ENCODE data around the gene ATP1A3. TPM values are rescaled to one million over a fixed set of nuclear protein-coding genes. Genes with fewer than 3 reads are reported as not detected.

Gene ATP1A3
- total and polyA plus RNA-seq, 2 donors (not counting 1 experiment from before 2014, with no cell fraction given): 1.2 to 3.8 TPM

DNA sequence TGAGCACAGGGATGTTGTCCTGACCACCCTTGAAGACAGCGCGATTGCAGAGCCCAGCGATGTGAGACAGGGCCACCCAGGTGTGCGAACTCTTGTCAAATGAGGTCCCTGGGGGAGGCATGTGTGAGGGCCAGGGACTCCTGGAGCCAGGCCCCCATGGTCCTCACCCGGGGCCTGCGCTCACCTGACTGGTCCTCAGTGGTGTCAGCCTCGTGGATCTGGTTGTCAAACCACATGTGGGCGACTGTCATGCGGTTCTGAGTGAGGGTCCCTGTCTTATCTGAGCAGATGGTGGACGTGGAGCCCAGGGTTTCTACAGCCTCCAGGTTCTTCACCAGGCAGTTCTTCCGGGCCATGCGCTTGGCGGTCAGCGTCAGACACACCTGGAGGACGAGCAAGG, 12.3 kb downstream of the ATP1A3 start:
- DNase-seq (no peak), ATAC-seq (ENCODE audit: low read depth) (no peak)
- no peak overlapping the region for H2AFZ ChIP-seq (ENCODE audit: insufficient read depth, low read depth, low read length, poor library complexity, severe bottlenecking)
- H3K9me3 Mint-ChIP-seq (ENCODE audit: insufficient read depth): no peaks in the 10 kb centered on the region
- TF ChIP-seq EZH2 (IDR thresholded peaks at IDR 0.05; ENCODE audit: borderline replicate concordance, insufficient read depth, low read depth, low read length, poor library complexity, severe bottlenecking): no peak
- TF ChIP-seq, protein P1, sequence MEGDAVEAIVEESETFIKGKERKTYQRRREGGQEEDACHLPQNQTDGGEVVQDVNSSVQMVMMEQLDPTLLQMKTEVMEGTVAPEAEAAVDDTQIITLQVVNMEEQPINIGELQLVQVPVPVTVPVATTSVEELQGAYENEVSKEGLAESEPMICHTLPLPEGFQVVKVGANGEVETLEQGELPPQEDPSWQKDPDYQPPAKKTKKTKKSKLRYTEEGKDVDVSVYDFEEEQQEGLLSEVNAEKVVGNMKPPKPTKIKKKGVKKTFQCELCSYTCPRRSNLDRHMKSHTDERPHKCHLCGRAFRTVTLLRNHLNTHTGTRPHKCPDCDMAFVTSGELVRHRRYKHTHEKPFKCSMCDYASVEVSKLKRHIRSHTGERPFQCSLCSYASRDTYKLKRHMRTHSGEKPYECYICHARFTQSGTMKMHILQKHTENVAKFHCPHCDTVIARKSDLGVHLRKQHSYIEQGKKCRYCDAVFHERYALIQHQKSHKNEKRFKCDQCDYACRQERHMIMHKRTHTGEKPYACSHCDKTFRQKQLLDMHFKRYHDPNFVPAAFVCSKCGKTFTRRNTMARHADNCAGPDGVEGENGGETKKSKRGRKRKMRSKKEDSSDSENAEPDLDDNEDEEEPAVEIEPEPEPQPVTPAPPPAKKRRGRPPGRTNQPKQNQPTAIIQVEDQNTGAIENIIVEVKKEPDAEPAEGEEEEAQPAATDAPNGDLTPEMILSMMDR (IDR thresholded peaks at IDR 0.05): no peak
- no peak overlapping the region for H3K4me3 ChIP-seq (ENCODE audit: control extremely low read depth in 1 of 5, extremely low read depth in 1 of 5, insufficient read depth in 1 of 5, low read depth in 2 of 5, low read length in 4 of 5)
- no peak overlapping the region for H3K27ac Mint-ChIP-seq
- ChIA-PET CTCF (no interaction called here), POLR2A (no interaction called here)
- H4K20me1 ChIP-seq (ENCODE audit: control insufficient read depth, insufficient read depth, low read length, poor library complexity, severe bottlenecking): no peaks in the 10 kb centered on the region
- no peak overlapping the region for H3K27ac ChIP-seq (ENCODE audit: low read length in 2 of 2)
- H3K4me1 Mint-ChIP-seq: no peaks in the 10 kb centered on the region
- no peak overlapping the region for H3K4me2 ChIP-seq (replicated peaks; ENCODE audit: low read depth, low read length, poor library complexity, severe bottlenecking)
- no peaks in the 10 kb centered on the region for H3K27me3 Mint-ChIP-seq
- no peaks in the 10 kb centered on the region for H3K4me1 ChIP-seq (ENCODE audit: control insufficient read depth in 2 of 2, insufficient read depth in 2 of 2, low read length in 2 of 2)
- H3K9me3 ChIP-seq (ENCODE audit: control extremely low read depth in 1 of 3, control insufficient read depth in 2 of 3, insufficient read depth in 1 of 3, low read length in 2 of 3): no peaks in the 10 kb centered on the region
- H3K9ac ChIP-seq (ENCODE audit: low read length): no peak overlapping the region
- no peaks in the 10 kb centered on the region for H3K36me3 ChIP-seq (replicated peaks in 1 of 2; ENCODE audit: control extremely low read depth in 1 of 2, control insufficient read depth in 1 of 2, extremely low read depth in 1 of 2, insufficient read depth in 2 of 2, low read length in 1 of 2)
- H3K27me3 ChIP-seq (replicated peaks in 1 of 4; ENCODE audit: control extremely low read depth in 1 of 4, control insufficient read depth in 3 of 4, insufficient read depth in 4 of 4, low read length in 3 of 4): no peaks in the 10 kb centered on the region
- 89% methylated on average over 15 of the region's 15 CpGs for WGBS (ENCODE audit: insufficient coverage)
- H3K4me3 Mint-ChIP-seq: no peak overlapping the region
- H3K79me2 ChIP-seq (ENCODE audit: control insufficient read depth, insufficient read depth, low read length): no peaks in the 10 kb centered on the region
- intact Hi-C loops (cut with micrococcal nuclease): no loop called here

DNA sequence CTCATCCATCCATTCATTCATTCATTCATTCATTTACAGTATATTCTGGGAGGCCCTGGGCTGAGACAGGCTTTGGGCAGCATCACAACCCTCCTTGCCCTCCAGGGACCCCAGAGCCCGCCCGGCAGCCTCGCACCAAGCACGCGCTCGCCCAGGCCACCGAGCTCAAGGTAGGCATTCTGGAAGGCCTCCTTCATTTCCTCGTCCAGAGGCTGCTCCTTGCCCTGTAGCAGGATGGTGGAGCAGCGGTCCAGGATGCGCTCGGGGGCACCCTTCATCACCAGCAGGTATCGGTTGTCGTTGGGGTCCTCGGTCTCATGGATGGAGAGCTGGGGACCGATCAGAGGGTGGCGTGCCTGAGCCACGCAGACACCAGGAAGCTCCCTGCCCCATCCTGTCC, 15.6 kb downstream of the ATP1A3 start:
- H3K79me2 ChIP-seq (ENCODE audit: control insufficient read depth, insufficient read depth, low read length): no peaks in the 10 kb centered on the region
- ATAC-seq (ENCODE audit: low read depth) (no peak), DNase-seq (no peak)
- H3K27ac Mint-ChIP-seq: no peak overlapping the region
- ChIA-PET POLR2A (no interaction called here), CTCF (no interaction called here)
- H3K4me3 Mint-ChIP-seq: no peak overlapping the region
- H3K4me3 ChIP-seq (ENCODE audit: control extremely low read depth in 1 of 5, extremely low read depth in 1 of 5, insufficient read depth in 1 of 5, low read depth in 2 of 5, low read length in 4 of 5): no peak overlapping the region
- WGBS (ENCODE audit: insufficient coverage): 96% methylated on average over 17 of the region's 17 CpGs
- H3K27me3 Mint-ChIP-seq: no peaks in the 10 kb centered on the region
- H4K20me1 ChIP-seq (ENCODE audit: control insufficient read depth, insufficient read depth, low read length, poor library complexity, severe bottlenecking): no peaks in the 10 kb centered on the region
- no peak overlapping the region for H3K4me2 ChIP-seq (replicated peaks; ENCODE audit: low read depth, low read length, poor library complexity, severe bottlenecking)
- H3K4me1 ChIP-seq (ENCODE audit: control insufficient read depth in 2 of 2, insufficient read depth in 2 of 2, low read length in 2 of 2): no peaks in the 10 kb centered on the region
- H3K4me1 Mint-ChIP-seq: no peaks in the 10 kb centered on the region
- no peaks in the 10 kb centered on the region for H3K9me3 Mint-ChIP-seq (ENCODE audit: insufficient read depth)
- H3K36me3 ChIP-seq (replicated peaks in 1 of 2; ENCODE audit: control extremely low read depth in 1 of 2, control insufficient read depth in 1 of 2, extremely low read depth in 1 of 2, insufficient read depth in 2 of 2, low read length in 1 of 2): no peaks in the 10 kb centered on the region
- no peaks in the 10 kb centered on the region for H3K9me3 ChIP-seq (ENCODE audit: control extremely low read depth in 1 of 3, control insufficient read depth in 2 of 3, insufficient read depth in 1 of 3, low read length in 2 of 3)
- H2AFZ ChIP-seq (ENCODE audit: insufficient read depth, low read depth, low read length, poor library complexity, severe bottlenecking): no peak overlapping the region
- H3K9ac ChIP-seq (ENCODE audit: low read length): no peak overlapping the region
- no peak overlapping the region for H3K27ac ChIP-seq (ENCODE audit: low read length in 2 of 2)
- intact Hi-C loops (cut with micrococcal nuclease): no loop called here
- TF ChIP-seq EZH2 (IDR thresholded peaks at IDR 0.05; ENCODE audit: borderline replicate concordance, insufficient read depth, low read depth, low read length, poor library complexity, severe bottlenecking): no peak
- TF ChIP-seq, protein P1 (IDR thresholded peaks at IDR 0.05): no peak
- no peaks in the 10 kb centered on the region for H3K27me3 ChIP-seq (replicated peaks in 1 of 4; ENCODE audit: control extremely low read depth in 1 of 4, control insufficient read depth in 3 of 4, insufficient read depth in 4 of 4, low read length in 3 of 4)

Data from B cell (primary cell).